ENCODE data around the gene KIAA1217.

The KIAA1217 gene

GRCh38 chr10:24170199-24170598 lies 38.7 kb upstream of the KIAA1217 start:
- Histone ChIP-seq H3K9me3 (no peaks in the 10 kb centered on the region), H3K4me3 (ENCODE audit: low read depth in 1 of 2, low read length in 1 of 2) (no peak overlapping the region), H3K4me1 (ENCODE audit: control insufficient read depth in 1 of 2, insufficient read depth in 1 of 2, low read depth in 1 of 2, low read length in 1 of 2) (no peaks in the 10 kb centered on the region), H3K36me3 (no peaks in the 10 kb centered on the region), H3K27me3 (no peaks in the 10 kb centered on the region), H3K27ac (no peak overlapping the region)
- no peak for TF ChIP-seq CTCF (IDR thresholded peaks at IDR 0.05)

GRCh38 chr10:24172909-24173308 lies 36.0 kb upstream of the KIAA1217 start:
- Histone ChIP-seq H3K27me3 (no peaks in the 10 kb centered on the region), H3K4me3 (ENCODE audit: low read depth in 1 of 2, low read length in 1 of 2) (no peak overlapping the region), H3K27ac (no peak overlapping the region), H3K4me1 (ENCODE audit: control insufficient read depth in 1 of 2, insufficient read depth in 1 of 2, low read depth in 1 of 2, low read length in 1 of 2) (no peaks in the 10 kb centered on the region), H3K9me3 (no peaks in the 10 kb centered on the region), H3K36me3 (no peaks in the 10 kb centered on the region)
- no peak for TF ChIP-seq CTCF (IDR thresholded peaks at IDR 0.05)

GRCh38 chr10:24174014-24174413 lies 34.9 kb upstream of the KIAA1217 start:
- no peaks in the 10 kb centered on the region for H3K36me3 ChIP-seq
- H3K9me3 ChIP-seq = no peaks in the 10 kb centered on the region
- H3K27ac ChIP-seq = no peak overlapping the region
- H3K4me1 ChIP-seq (ENCODE audit: control insufficient read depth in 1 of 2, insufficient read depth in 1 of 2, low read depth in 1 of 2, low read length in 1 of 2) = no peaks in the 10 kb centered on the region
- no peaks in the 10 kb centered on the region for H3K27me3 ChIP-seq
- TF ChIP-seq CTCF (IDR thresholded peaks at IDR 0.05) = no peak
- H3K4me3 ChIP-seq (ENCODE audit: low read depth in 1 of 2, low read length in 1 of 2) = no peak overlapping the region

GRCh38 chr10:24176658-24177057 lies 32.3 kb upstream of the KIAA1217 start:
- H3K4me1 ChIP-seq (ENCODE audit: control insufficient read depth in 1 of 2, insufficient read depth in 1 of 2, low read depth in 1 of 2, low read length in 1 of 2) = no peaks in the 10 kb centered on the region

GRCh38 chr10:24177636-24178035 lies 31.3 kb upstream of the KIAA1217 start:
- Histone ChIP-seq H3K27me3 (no peaks in the 10 kb centered on the region), H3K9me3 (no peaks in the 10 kb centered on the region), H3K36me3 (no peaks in the 10 kb centered on the region), H3K4me3 (ENCODE audit: low read depth in 1 of 2, low read length in 1 of 2) (no peak overlapping the region), H3K4me1 (ENCODE audit: control insufficient read depth in 1 of 2, insufficient read depth in 1 of 2, low read depth in 1 of 2, low read length in 1 of 2) (no peaks in the 10 kb centered on the region), H3K27ac (no peak overlapping the region)
- no peak for TF ChIP-seq CTCF (IDR thresholded peaks at IDR 0.05)

More at GRCh38 chr10:24176658-24177057, 32.3 kb upstream of the KIAA1217 start:
- Histone ChIP-seq H3K9me3 (no peaks in the 10 kb centered on the region), H3K36me3 (no peaks in the 10 kb centered on the region), H3K27me3 (no peaks in the 10 kb centered on the region), H3K4me3 (ENCODE audit: low read depth in 1 of 2, low read length in 1 of 2) (no peak overlapping the region), H3K27ac (no peak overlapping the region)
- TF ChIP-seq CTCF (IDR thresholded peaks at IDR 0.05) = no peak

GRCh38 chr10:24180891-24181290 lies 28.0 kb upstream of the KIAA1217 start:
- H3K4me3 ChIP-seq (ENCODE audit: low read depth in 1 of 2, low read length in 1 of 2) = no peak overlapping the region
- no peaks in the 10 kb centered on the region for H3K36me3 ChIP-seq
- no peaks in the 10 kb centered on the region for H3K27me3 ChIP-seq
- H3K4me1 ChIP-seq (ENCODE audit: control insufficient read depth in 1 of 2, insufficient read depth in 1 of 2, low read depth in 1 of 2, low read length in 1 of 2) = no peaks in the 10 kb centered on the region
- no peak for TF ChIP-seq CTCF (IDR thresholded peaks at IDR 0.05)
- no peak overlapping the region for H3K27ac ChIP-seq
- H3K9me3 ChIP-seq = no peaks in the 10 kb centered on the region
